Coronary artery (tissue), 2 donors: ENCODE measurements around the gene PTGDS.

ENCODE experiments used
- DNase-seq: peaks from one replicate; pipeline ENCODE4 v3.0.0-alpha.2; 2017; ENCODE audit warnings: low spot score
- H3K27ac ChIP-seq, 2 donors: fragments of 200-600 bp; sonication (generic); one replicate each; pipeline ENCODE4 v1.5.1; 2016 to 2019
- H3K4me3 ChIP-seq: fragments of 200-600 bp; sonication (generic); 2 replicates; pipeline ENCODE4 v1.5.1; 2016; ENCODE audit warnings: mild to moderate bottlenecking, moderate library complexity
- CTCF ChIP-seq: fragments of 200-600 bp; sonication (generic); IDR thresholded peaks from one replicate; pipeline ENCODE4 v1.5.1; 2019; ENCODE audit warnings: antibody characterized with exemption

The PTGDS gene

GRCh38 chr9:136947028-136947891, 30.0 kb upstream of the PTGDS start:
- no peak for TF ChIP-seq CTCF
- Histone ChIP-seq H3K27ac (peak overlapping the region in 1 of 2 donors; percentile 51), H3K4me3 (no peak overlapping the region)
- no peak for DNase-seq

DNA sequence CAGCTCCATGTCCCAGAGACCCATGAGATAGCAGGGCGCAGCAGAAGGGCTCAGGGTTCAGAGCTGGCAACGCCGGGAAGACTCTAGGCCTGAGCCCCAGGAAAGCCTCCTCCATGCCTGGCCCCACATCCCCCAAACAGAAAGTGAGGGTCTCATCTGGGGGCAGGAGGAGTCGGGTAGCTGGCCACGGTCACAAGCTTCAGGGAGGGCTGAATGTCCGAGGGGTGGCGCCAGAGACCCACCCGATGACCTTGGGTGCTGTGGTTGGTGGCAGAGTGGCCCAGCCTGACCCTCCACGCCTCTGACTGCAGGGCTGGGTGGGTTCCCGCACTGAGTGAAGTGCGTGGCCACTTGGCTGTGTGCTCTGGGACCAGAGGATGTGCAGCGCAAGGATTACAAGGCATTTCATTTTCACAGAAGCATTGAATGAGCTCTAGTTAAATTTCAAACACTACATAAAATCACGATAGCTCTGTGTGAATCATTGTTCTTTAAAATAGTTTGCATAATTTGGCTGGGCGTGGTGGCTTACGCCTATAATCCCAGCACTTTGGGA, 29.3 kb upstream of the PTGDS start:
- Histone ChIP-seq H3K27ac (peak overlapping the region in 1 of 2 donors; percentile 4), H3K4me3 (no peak overlapping the region)
- DNase-seq: no peak
- no peak for TF ChIP-seq CTCF

- Histone ChIP-seq H3K27ac (peak overlapping the region; percentile 80 to 92), H3K4me3 (peak overlapping the region; percentile 94)
- TF ChIP-seq CTCF: no peak
- DNase-seq: no peak
Measured at GRCh38 chr9:136949239-136949816, 28.0 kb upstream of the PTGDS start.

DNA sequence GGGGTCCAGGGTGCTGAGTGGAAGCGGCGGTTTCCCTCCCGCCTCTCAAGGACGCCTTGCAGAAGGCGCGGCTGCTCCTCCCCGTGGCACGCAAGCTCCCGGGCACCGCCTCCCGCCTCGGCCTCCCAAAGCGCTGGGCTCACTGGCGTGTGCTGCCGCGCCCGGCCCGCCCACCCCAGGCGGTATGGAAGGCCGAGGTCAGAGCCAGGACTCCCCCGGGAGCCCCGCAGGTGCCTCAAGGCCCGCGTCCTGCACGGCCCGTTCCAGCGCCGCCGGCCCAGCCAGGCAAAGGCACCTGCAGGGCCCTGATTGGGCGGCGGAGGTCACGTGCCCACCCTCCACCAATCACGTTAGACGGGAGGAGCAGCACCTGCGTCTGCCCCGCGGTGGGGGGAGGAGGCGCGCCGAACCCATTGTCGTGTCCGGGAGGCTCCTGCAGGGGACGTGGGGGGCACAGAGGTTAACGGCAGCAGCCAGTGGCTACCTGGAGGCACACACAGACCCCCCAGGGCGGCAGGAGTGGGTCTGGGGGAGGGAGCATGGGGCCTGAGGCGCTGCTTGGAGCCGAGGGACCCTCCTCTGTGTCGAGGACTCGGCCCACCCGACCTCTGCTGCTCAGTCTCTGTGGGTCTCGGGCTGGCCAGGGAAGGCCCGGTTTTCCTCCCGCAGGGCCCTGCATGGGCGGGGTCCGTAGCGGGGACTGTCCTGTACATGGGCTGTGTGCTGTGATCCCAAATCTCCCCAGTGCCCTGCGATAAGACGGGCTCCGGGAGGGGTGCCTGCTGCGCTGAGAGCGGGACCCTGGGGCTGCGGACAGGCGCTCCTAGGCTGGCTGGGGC, 27.3 kb upstream of the PTGDS start:
- H3K4me3 ChIP-seq: peak overlapping the region; percentile 94
- no peak for TF ChIP-seq CTCF
- peak overlapping the region; percentile 80 to 92 for H3K27ac ChIP-seq
- peak; percentile 93 for DNase-seq

DNA sequence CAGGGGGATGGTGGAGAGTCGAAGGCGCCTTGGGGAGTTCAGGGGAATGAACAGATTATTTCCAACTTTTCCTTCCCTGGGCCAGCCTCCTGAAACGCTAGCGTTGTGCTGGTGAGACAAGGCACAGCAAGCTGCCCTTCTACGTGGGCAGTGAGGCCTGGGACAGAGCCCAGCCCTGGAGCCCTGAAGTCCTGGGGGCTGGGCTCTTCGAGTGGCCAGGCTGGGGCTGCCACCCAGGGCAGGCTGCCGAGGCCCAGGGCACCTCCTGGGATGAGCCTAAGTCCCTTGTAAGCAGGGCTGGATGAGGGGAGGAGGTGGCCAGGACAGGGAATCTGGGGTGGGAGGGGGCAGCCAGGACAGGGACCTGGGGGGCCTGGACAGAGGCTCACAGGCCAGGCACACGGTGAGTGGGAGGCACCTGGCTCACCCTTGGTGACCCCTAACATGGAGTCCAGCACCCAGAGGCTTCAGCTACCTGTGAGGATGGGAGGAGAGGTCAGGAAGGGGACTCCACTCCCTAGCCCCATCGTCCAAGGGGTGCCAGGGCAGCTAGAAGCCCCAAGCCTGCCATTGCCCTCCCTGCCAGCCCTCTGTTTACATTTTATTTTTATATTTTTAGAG, 26.5 kb upstream of the PTGDS start:
- peak overlapping the region; percentile 94 for H3K4me3 ChIP-seq

More for the DNA sequence above, 26.5 kb upstream of the PTGDS start:
- no peak for TF ChIP-seq CTCF
- H3K27ac ChIP-seq: peak overlapping the region; percentile 80 to 92
- no peak for DNase-seq
